Neural cell (in vitro differentiated cells): ENCODE measurements around the gene RABGEF1.

ENCODE experiments used
- CTCF ChIP-seq: fragments of 450-650 bp; IDR thresholded peaks from 2 replicates; pipeline ENCODE4 v1.5.1; 2014; ENCODE audit warnings: antibody characterized with exemption, mild to moderate bottlenecking, moderate library complexity; ENCODE audit not compliant: poor library complexity, severe bottlenecking
- EP300 ChIP-seq: fragments of 450-650 bp; conservative IDR thresholded peaks from 2 replicates; pipeline ENCODE4 v1.6.1; 2014; ENCODE audit warnings: antibody characterized with exemption, mild to moderate bottlenecking, moderate library complexity; ENCODE audit not compliant: poor library complexity, severe bottlenecking
- EZH2 ChIP-seq: fragments of 200-600, 300-800 bp; shearing (Covaris generic), sonication (generic); IDR thresholded peaks from 2 replicates; pipeline ENCODE4 v1.6.1; 2014; ENCODE audit warnings: antibody characterized with exemption, low read length, borderline replicate concordance, mild to moderate bottlenecking; ENCODE audit not compliant: insufficient read depth, poor library complexity, severe bottlenecking
- MXI1 ChIP-seq: fragments of 450-650 bp; conservative IDR thresholded peaks from 2 replicates; pipeline ENCODE4 v1.6.1; 2014; ENCODE audit warnings: antibody characterized with exemption, mild to moderate bottlenecking; ENCODE audit not compliant: poor library complexity, severe bottlenecking
- RAD21 ChIP-seq: fragments of 450-650 bp; conservative IDR thresholded peaks from 2 replicates; pipeline ENCODE4 v1.6.1; 2014; ENCODE audit warnings: antibody characterized with exemption, mild to moderate bottlenecking, moderate library complexity

- TF ChIP-seq CTCF (no peak), EP300 (no peak), RAD21 (no peak), MXI1 (no peak), EZH2 (no peak)
Observed at GRCh38 chr7:66860767-66861166, 120.2 kb downstream of the RABGEF1 start.
